ENCODE results near the gene UBE3D.

The UBE3D gene

GRCh38 chr6:82843291-82843885 lies 222.3 kb downstream of the UBE3D start:
- no peak for TF ChIP-seq CTCF (conservative IDR thresholded peaks at IDR 0.05; ENCODE audit: low read depth, low read length)
- no peak overlapping the region for H3K4me3 ChIP-seq (ENCODE audit: low read length)
- no peak for DNase-seq (ENCODE audit: low read depth)

GRCh38 chr6:82842721-82843120 lies 222.9 kb downstream of the UBE3D start:
- no peak overlapping the region for H3K4me3 ChIP-seq (ENCODE audit: low read length)
- no peak for TF ChIP-seq CTCF (conservative IDR thresholded peaks at IDR 0.05; ENCODE audit: low read depth, low read length)
- peak; percentile 39 for DNase-seq (ENCODE audit: low read depth)

Data from retinal pigment epithelial cell (primary cell).